ENCODE data around the gene KCNH4.

DNA sequence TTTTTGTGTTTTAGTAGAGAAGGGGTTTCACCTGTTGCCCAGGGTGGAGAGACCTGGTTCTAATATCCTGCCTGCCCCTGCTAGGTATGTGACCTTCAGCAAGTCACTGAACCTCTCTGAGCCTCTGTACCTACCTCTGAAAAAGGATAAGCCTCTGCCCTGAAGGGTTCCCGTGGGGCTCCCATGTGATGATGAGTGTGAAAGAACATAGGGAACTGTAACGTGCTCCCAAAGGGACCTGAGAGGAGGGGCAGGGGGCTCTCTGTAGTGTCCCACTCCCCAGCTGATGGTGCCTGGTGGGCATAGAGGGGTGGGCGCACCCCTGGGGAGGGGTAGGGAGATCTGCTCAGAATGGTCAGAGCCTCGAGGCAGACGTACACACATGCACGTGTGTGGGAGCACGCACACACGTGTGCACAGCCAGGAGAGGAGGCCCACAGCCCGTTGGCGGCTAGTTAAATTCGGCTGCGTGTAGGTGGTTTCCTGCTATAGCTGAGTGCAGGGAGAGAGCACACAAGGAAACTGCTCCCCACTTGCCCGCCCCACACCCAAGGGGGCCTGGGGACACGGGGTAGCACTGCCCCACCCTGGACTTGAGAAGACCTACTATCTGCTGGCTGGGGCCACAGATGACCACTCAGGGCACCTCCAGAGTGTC lies 6.7 kb downstream of the KCNH4 start:
- TF ChIP-seq, protein P1, sequence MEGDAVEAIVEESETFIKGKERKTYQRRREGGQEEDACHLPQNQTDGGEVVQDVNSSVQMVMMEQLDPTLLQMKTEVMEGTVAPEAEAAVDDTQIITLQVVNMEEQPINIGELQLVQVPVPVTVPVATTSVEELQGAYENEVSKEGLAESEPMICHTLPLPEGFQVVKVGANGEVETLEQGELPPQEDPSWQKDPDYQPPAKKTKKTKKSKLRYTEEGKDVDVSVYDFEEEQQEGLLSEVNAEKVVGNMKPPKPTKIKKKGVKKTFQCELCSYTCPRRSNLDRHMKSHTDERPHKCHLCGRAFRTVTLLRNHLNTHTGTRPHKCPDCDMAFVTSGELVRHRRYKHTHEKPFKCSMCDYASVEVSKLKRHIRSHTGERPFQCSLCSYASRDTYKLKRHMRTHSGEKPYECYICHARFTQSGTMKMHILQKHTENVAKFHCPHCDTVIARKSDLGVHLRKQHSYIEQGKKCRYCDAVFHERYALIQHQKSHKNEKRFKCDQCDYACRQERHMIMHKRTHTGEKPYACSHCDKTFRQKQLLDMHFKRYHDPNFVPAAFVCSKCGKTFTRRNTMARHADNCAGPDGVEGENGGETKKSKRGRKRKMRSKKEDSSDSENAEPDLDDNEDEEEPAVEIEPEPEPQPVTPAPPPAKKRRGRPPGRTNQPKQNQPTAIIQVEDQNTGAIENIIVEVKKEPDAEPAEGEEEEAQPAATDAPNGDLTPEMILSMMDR (IDR thresholded peaks at IDR 0.05) = no peak
- no peak for TF ChIP-seq CBFB (CRISPR knock-in tag; IDR thresholded peaks at IDR 0.05; ENCODE audit: low read depth)
- TF ChIP-seq JUN (CRISPR knock-in tag; IDR thresholded peaks at IDR 0.05) = no peak
- TF ChIP-seq NFYB (CRISPR knock-in tag; conservative IDR thresholded peaks at IDR 0.05; ENCODE audit: low read depth) = no peak
- TF ChIP-seq, protein P2, sequence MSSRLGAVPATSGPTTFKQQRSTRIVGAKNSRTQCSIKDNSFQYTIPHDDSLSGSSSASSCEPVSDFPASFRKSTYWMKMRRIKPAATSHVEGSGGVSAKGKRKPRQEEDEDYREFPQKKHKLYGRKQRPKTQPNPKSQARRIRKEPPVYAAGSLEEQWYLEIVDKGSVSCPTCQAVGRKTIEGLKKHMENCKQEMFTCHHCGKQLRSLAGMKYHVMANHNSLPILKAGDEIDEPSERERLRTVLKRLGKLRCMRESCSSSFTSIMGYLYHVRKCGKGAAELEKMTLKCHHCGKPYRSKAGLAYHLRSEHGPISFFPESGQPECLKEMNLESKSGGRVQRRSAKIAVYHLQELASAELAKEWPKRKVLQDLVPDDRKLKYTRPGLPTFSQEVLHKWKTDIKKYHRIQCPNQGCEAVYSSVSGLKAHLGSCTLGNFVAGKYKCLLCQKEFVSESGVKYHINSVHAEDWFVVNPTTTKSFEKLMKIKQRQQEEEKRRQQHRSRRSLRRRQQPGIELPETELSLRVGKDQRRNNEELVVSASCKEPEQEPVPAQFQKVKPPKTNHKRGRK (CRISPR knock-in tag; IDR thresholded peaks at IDR 0.05; ENCODE audit: borderline replicate concordance) = no peak
- TF ChIP-seq, protein P3, sequence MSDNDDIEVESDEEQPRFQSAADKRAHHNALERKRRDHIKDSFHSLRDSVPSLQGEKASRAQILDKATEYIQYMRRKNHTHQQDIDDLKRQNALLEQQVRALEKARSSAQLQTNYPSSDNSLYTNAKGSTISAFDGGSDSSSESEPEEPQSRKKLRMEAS (CRISPR knock-in tag; IDR thresholded peaks at IDR 0.05) = no peak
- no peak for TF ChIP-seq TP53 (CRISPR knock-in tag; IDR thresholded peaks at IDR 0.05)
- TF ChIP-seq GRHL2 (CRISPR knock-in tag; IDR thresholded peaks at IDR 0.05; ENCODE audit: insufficient replicate concordance, severe bottlenecking) = no peak

Data from WTC11 (cell line).